IMR-90 (cell line): ENCODE data around the gene OPN5. TPM values are rescaled to one million over a fixed set of nuclear protein-coding genes. Genes with fewer than 3 reads are reported as not detected.

Experiments used
- ATAC-seq: fragments of 200-7000 bp; cut with Tn5 transposase; 2 replicates; pipeline ENCODE4 v1.9.1; 2020; ENCODE audit warnings: low read depth, mild to moderate bottlenecking, moderate library complexity
- BruUV-seq: library from RNA; stranded (reverse); fragments of 400-500 nt; replicated peaks from 2 replicates; lab custom pipeline; 2021; lab: Mats Ljungman, UMichigan
- CTCF ChIA-PET: fragments of 300-600 bp; formaldehyde crosslinking; extraction: SDS; loops from one replicate; lab custom pipeline; 2021; ENCODE audit warnings: antibody characterized with exemption; lab: Yijun Ruan, JAX
- POLR2A ChIA-PET: fragments of 300-600 bp; sonication (Branson Sonifier 250); formaldehyde crosslinking; loops from one replicate; lab custom pipeline; 2022; ENCODE audit warnings: antibody characterized with exemption; ENCODE audit not compliant: unreplicated experiment; lab: Charles Lee
- DNase-seq: peaks from one replicate; pipeline ENCODE4 v3.0.0; 2013
- H2AFZ ChIP-seq: replicated peaks from 2 replicates; pipeline ENCODE3; 2013; ENCODE audit warnings: low read length, mild to moderate bottlenecking; ENCODE audit not compliant: poor library complexity
- H2AK5ac ChIP-seq: 2 replicates; pipeline ENCODE4 v1.6.1; 2013; ENCODE audit warnings: low read depth, low read length, inconsistent platforms
- H2AK9ac ChIP-seq: replicated peaks from 2 replicates; pipeline ENCODE3; 2013; ENCODE audit warnings: mild to moderate bottlenecking, low read depth, low read length, moderate library complexity; ENCODE audit not compliant: poor library complexity
- H2BK120ac ChIP-seq: 2 replicates; pipeline ENCODE4 v1.6.1; 2013; ENCODE audit warnings: low read depth, low read length, inconsistent platforms
- H2BK15ac ChIP-seq: 3 replicates; pipeline ENCODE4 v1.6.1; 2013; ENCODE audit warnings: low read depth, low read length, inconsistent platforms
- H2BK20ac ChIP-seq: 2 replicates; pipeline ENCODE4 v1.6.1; 2013; ENCODE audit warnings: low read depth, mild to moderate bottlenecking, inconsistent platforms, low read length, moderate library complexity
- H2BK5ac ChIP-seq: 2 replicates; pipeline ENCODE4 v1.6.1; 2013; ENCODE audit warnings: mild to moderate bottlenecking, low read depth, low read length, inconsistent platforms; ENCODE audit not compliant: poor library complexity, severe bottlenecking
- H3K14ac ChIP-seq: replicated peaks from 2 replicates; pipeline ENCODE4 v1.6.1; 2013; ENCODE audit warnings: low read depth, low read length, inconsistent platforms
- H3K18ac ChIP-seq: 2 replicates; pipeline ENCODE4 v1.6.1; 2013; ENCODE audit warnings: low read depth, low read length, control low read depth
- H3K23ac ChIP-seq: 2 replicates; pipeline ENCODE4 v1.6.1; 2013; ENCODE audit warnings: low read depth, low read length, inconsistent platforms
- H3K27ac ChIP-seq: 2 replicates; pipeline ENCODE4 v1.5.1; 2013; ENCODE audit warnings: mild to moderate bottlenecking, control low read depth, low read length; ENCODE audit not compliant: insufficient read depth
- H3K27me3 ChIP-seq: 2 replicates; pipeline ENCODE4 v1.6.1; 2013; ENCODE audit warnings: low read length; ENCODE audit not compliant: control insufficient read depth, insufficient read depth
- H3K36me3 ChIP-seq: 2 replicates; pipeline ENCODE4 v1.6.1; 2013; ENCODE audit warnings: low read length, mixed read lengths; ENCODE audit not compliant: control insufficient read depth, insufficient read depth
- H3K4ac ChIP-seq: 2 replicates; pipeline ENCODE4 v1.6.1; 2013; ENCODE audit warnings: low read depth, low read length, inconsistent platforms
- H3K4me1 ChIP-seq: 2 replicates; pipeline ENCODE4 v1.6.1; 2013; ENCODE audit warnings: low read length, mixed read lengths; ENCODE audit not compliant: control insufficient read depth, insufficient read depth
- H3K4me2 ChIP-seq: 2 replicates; pipeline ENCODE4 v1.6.1; 2013; ENCODE audit warnings: low read depth, mild to moderate bottlenecking, control low read depth, low read length, moderate library complexity
- H3K4me3 ChIP-seq: 2 replicates; pipeline ENCODE4 v1.5.1; 2013; ENCODE audit warnings: low read depth, mild to moderate bottlenecking, control low read depth, low read length, moderate library complexity; ENCODE audit not compliant: insufficient read depth
- H3K56ac ChIP-seq: 2 replicates; pipeline ENCODE4 v1.6.1; 2013; ENCODE audit warnings: low read length, inconsistent platforms; ENCODE audit not compliant: insufficient read depth; ENCODE audit errors: extremely low read depth
- H3K79me1 ChIP-seq, 2 experiments: 2 replicates each; pipeline ENCODE4 v1.6.1; 2013; ENCODE audit warnings: low read length in 2 of 2, inconsistent platforms in 1 of 2, low read depth in 1 of 2
- H3K9ac ChIP-seq: 2 replicates; pipeline ENCODE4 v1.6.1; 2013; ENCODE audit warnings: low read depth, low read length, control low read depth
- H3K9me1 ChIP-seq: 2 replicates; pipeline ENCODE4 v1.6.1; 2013; ENCODE audit warnings: low read length, inconsistent platforms; ENCODE audit not compliant: insufficient read depth
- H3K9me3 ChIP-seq: 2 replicates; pipeline ENCODE4 v1.6.1; 2013; ENCODE audit warnings: low read length; ENCODE audit not compliant: control insufficient read depth, insufficient read depth
- H4K20me1 ChIP-seq: 2 replicates; pipeline ENCODE4 v1.6.1; 2013; ENCODE audit warnings: low read length, inconsistent platforms; ENCODE audit not compliant: insufficient read depth
- H4K5ac ChIP-seq: 2 replicates; pipeline ENCODE4 v1.6.1; 2013; ENCODE audit warnings: mild to moderate bottlenecking, low read depth, low read length, control low read depth
- H4K8ac ChIP-seq, 2 experiments: 2 replicates each; pipeline ENCODE4 v1.6.1; 2013; ENCODE audit warnings: low read depth in 2 of 2, low read length in 2 of 2, control low read depth in 1 of 2, inconsistent platforms in 1 of 2
- H4K91ac ChIP-seq: 2 replicates; pipeline ENCODE4 v1.6.1; 2013; ENCODE audit warnings: low read depth, low read length, inconsistent platforms; ENCODE audit not compliant: insufficient read depth
- BHLHE40 ChIP-seq: fragments of 150-350 bp; IDR thresholded peaks from 2 replicates; pipeline ENCODE4 v1.6.1; 2016; ENCODE audit warnings: mild to moderate bottlenecking, low read depth, low read length
- CEBPB ChIP-seq: IDR thresholded peaks from 2 replicates; pipeline ENCODE4 v1.6.1; 2012; ENCODE audit warnings: low read depth, low read length, improper control_type of control experiment
- CHD1 ChIP-seq: IDR thresholded peaks from 2 replicates; pipeline ENCODE4 v1.6.1; 2012; ENCODE audit warnings: low read depth, low read length, improper control_type of control experiment
- FOS ChIP-seq: fragments of 150-350 bp; IDR thresholded peaks from 2 replicates; pipeline ENCODE4 v1.6.1; 2016; ENCODE audit warnings: low read depth, low read length
- MAFK ChIP-seq: IDR thresholded peaks from 2 replicates; pipeline ENCODE4 v1.6.1; 2012; ENCODE audit warnings: low read depth, low read length, improper control_type of control experiment
- MAZ ChIP-seq: IDR thresholded peaks from 2 replicates; pipeline ENCODE4 v1.6.1; 2012; ENCODE audit warnings: low read depth, mild to moderate bottlenecking, low read length, improper control_type of control experiment, moderate library complexity, borderline replicate concordance
- MXI1 ChIP-seq: IDR thresholded peaks from 2 replicates; pipeline ENCODE4 v1.6.1; 2012; ENCODE audit warnings: low read depth, mild to moderate bottlenecking, low read length, moderate library complexity, borderline replicate concordance
- NFE2L2 ChIP-seq: fragments of 150-350 bp; IDR thresholded peaks from 2 replicates; pipeline ENCODE4 v1.6.1; 2016; ENCODE audit warnings: low read depth, mild to moderate bottlenecking, low read length
- POLR2A ChIP-seq: IDR thresholded peaks from 2 replicates; pipeline ENCODE4 v1.6.1; 2012; ENCODE audit warnings: mild to moderate bottlenecking, low read depth, low read length
- RAD21 ChIP-seq: IDR thresholded peaks from 2 replicates; pipeline ENCODE4 v1.6.1; 2012; ENCODE audit warnings: low read length, improper control_type of control experiment
- RCOR1 ChIP-seq: IDR thresholded peaks from 2 replicates; pipeline ENCODE4 v1.6.1; 2012; ENCODE audit warnings: mild to moderate bottlenecking, low read length, improper control_type of control experiment; ENCODE audit not compliant: insufficient replicate concordance
- RFX5 ChIP-seq: IDR thresholded peaks from 2 replicates; pipeline ENCODE4 v1.8.0; 2012; ENCODE audit warnings: low read depth, mild to moderate bottlenecking, low read length, moderate library complexity
- SMC3 ChIP-seq: fragments of 150-350 bp; IDR thresholded peaks from 2 replicates; pipeline ENCODE4 v1.6.1; 2016; ENCODE audit warnings: low read depth, mild to moderate bottlenecking, antibody characterized with exemption, low read length, moderate library complexity
- WGBS, 2 experiments: methylation state at CpG; one replicate each; pipeline versions ENCODE4 v1.1.5 to v1.1.7; 2013; ENCODE audit warnings: missing lambda C conversion rate in 2 of 2; ENCODE audit not compliant: insufficient read length in 1 of 2; ENCODE audit errors: extremely low coverage in 2 of 2; 5-methylcytosine and 5-hydroxymethylcytosine counted together
- dilution Hi-C: fragments of 300-500 bp; cut with HindIII; formaldehyde crosslinking; loops from one replicate; pipeline ENCODE4 v1.14.3; 2018; ENCODE audit warnings: low sequenced_read_pairs; ENCODE audit not compliant: unreplicated experiment
- in situ Hi-C: fragments of 300-500 bp; cut with MboI; formaldehyde crosslinking; loops from 3 replicates; pipeline ENCODE4 v1.14.3; 2019; ENCODE audit warnings: low sequenced_read_pairs, inconsistent platforms, mixed read lengths
- intact Hi-C: fragments of 100-400 bp; cut with micrococcal nuclease; formaldehyde crosslinking; loops from 2 replicates; pipeline ENCODE4 v1.10.0; 2022
- polyA plus RNA-seq, 3 experiments: library from polyadenylated mRNA; depleted of rRNA; stranded (reverse); fragments of >200 nt; gene quantifications; 2 replicates each; pipeline ENCODE4 v1.2.3, GENCODE V29; 2012; ENCODE audit warnings: low replicate concordance in 1 of 3
- total RNA-seq: library from RNA; depleted of rRNA; stranded (reverse); fragments of >200 nt; gene quantifications from 2 replicates; pipeline ENCODE4 v1.2.3, GENCODE V29; 2012
- TF ChIP-seq, protein P1 (sequence below): conservative IDR thresholded peaks from 2 replicates; pipeline ENCODE4 v1.5.1; 2012; ENCODE audit warnings: mild to moderate bottlenecking, low read depth, low read length, improper control_type of control experiment
- TF ChIP-seq, protein P2 (sequence below): fragments of 150-350 bp; IDR thresholded peaks from 2 replicates; pipeline ENCODE4 v1.6.1; 2017; ENCODE audit warnings: mild to moderate bottlenecking, antibody characterized with exemption, low read length, low read depth
- TF ChIP-seq, protein P3 (sequence below): fragments of 150-350 bp; IDR thresholded peaks from 2 replicates; pipeline ENCODE4 v1.6.1; 2016; ENCODE audit warnings: low read depth, mild to moderate bottlenecking, low read length, moderate library complexity, borderline replicate concordance

The OPN5 gene
- total and polyA plus RNA-seq, 2 of the 4 experiments (the other 2 are of a cell fraction) = not detected

DNA sequence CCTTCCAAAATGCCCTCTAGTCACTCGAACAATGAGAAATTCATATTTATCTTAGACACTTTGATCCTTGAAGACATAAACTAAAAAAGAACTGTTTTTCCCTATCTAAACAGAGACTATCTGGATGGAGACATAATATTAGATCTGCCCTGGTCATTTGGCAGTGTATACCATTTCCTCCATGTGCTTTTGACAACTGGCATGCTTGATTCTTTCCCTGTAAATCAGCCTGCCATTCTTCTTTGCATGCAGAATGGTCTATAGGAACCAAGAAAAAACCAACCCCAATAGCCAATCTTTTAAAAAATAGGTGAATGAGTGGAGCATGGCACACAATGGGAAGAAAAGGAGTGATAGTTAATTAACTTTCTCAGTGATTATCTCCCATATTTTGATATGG lies 93.8 kb downstream of the OPN5 start:
- no peak overlapping the region for H2BK120ac ChIP-seq
- H3K4me2 ChIP-seq = no peak overlapping the region
- H2BK5ac ChIP-seq = no peak overlapping the region
- no peak overlapping the region for H3K14ac ChIP-seq
- in situ Hi-C loops (no loop called here), intact Hi-C loops (no loop called here), dilution Hi-C loops (no loop called here)
- H3K18ac ChIP-seq = no peak overlapping the region
- no peaks in the 10 kb centered on the region for H4K20me1 ChIP-seq
- no peak overlapping the region for H3K27ac ChIP-seq
- H2AK5ac ChIP-seq = no peak overlapping the region
- ChIA-PET POLR2A (no interaction called here), CTCF (no interaction called here)
- no peak overlapping the region for H4K5ac ChIP-seq
- H2AK9ac ChIP-seq = no peak overlapping the region
- H4K8ac ChIP-seq = no peak overlapping the region
- ATAC-seq = no peak
- H3K56ac ChIP-seq = no peak overlapping the region
- H3K27me3 ChIP-seq = no peaks in the 10 kb centered on the region
- WGBS, 2 experiments = no CpG with 5 or more reads among the region's 1 CpG
- no peak overlapping the region for H3K4ac ChIP-seq
- no peak overlapping the region for H3K4me3 ChIP-seq
- no peak overlapping the region for H4K91ac ChIP-seq
- no peak overlapping the region for H3K23ac ChIP-seq
- no peaks in the 10 kb centered on the region for H3K9me1 ChIP-seq
- no peak overlapping the region for H2BK15ac ChIP-seq
- no peak for DNase-seq
- H2BK20ac ChIP-seq = no peak overlapping the region
- no peak overlapping the region for H2AFZ ChIP-seq
- no peaks in the 10 kb centered on the region for H3K4me1 ChIP-seq
- no peak overlapping the region for H3K9ac ChIP-seq
- no peaks in the 10 kb centered on the region for H3K79me1 ChIP-seq
- no peaks in the 10 kb centered on the region for H3K9me3 ChIP-seq
- TF ChIP-seq CEBPB (no peak), NFE2L2 (no peak), POLR2A (no peak), RFX5 (no peak), SMC3 (no peak), BHLHE40 (no peak), FOS (no peak), RAD21 (no peak), MAFK (no peak), MAZ (no peak), CHD1 (no peak), MXI1 (no peak), RCOR1 (no peak)
- TF ChIP-seq, protein P1, sequence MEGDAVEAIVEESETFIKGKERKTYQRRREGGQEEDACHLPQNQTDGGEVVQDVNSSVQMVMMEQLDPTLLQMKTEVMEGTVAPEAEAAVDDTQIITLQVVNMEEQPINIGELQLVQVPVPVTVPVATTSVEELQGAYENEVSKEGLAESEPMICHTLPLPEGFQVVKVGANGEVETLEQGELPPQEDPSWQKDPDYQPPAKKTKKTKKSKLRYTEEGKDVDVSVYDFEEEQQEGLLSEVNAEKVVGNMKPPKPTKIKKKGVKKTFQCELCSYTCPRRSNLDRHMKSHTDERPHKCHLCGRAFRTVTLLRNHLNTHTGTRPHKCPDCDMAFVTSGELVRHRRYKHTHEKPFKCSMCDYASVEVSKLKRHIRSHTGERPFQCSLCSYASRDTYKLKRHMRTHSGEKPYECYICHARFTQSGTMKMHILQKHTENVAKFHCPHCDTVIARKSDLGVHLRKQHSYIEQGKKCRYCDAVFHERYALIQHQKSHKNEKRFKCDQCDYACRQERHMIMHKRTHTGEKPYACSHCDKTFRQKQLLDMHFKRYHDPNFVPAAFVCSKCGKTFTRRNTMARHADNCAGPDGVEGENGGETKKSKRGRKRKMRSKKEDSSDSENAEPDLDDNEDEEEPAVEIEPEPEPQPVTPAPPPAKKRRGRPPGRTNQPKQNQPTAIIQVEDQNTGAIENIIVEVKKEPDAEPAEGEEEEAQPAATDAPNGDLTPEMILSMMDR = no peak
- TF ChIP-seq, protein P2, sequence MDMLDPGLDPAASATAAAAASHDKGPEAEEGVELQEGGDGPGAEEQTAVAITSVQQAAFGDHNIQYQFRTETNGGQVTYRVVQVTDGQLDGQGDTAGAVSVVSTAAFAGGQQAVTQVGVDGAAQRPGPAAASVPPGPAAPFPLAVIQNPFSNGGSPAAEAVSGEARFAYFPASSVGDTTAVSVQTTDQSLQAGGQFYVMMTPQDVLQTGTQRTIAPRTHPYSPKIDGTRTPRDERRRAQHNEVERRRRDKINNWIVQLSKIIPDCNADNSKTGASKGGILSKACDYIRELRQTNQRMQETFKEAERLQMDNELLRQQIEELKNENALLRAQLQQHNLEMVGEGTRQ = no peak
- TF ChIP-seq, protein P3, sequence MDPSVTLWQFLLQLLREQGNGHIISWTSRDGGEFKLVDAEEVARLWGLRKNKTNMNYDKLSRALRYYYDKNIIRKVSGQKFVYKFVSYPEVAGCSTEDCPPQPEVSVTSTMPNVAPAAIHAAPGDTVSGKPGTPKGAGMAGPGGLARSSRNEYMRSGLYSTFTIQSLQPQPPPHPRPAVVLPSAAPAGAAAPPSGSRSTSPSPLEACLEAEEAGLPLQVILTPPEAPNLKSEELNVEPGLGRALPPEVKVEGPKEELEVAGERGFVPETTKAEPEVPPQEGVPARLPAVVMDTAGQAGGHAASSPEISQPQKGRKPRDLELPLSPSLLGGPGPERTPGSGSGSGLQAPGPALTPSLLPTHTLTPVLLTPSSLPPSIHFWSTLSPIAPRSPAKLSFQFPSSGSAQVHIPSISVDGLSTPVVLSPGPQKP = no peak
- BruUV-seq = no TSS peak
- H3K36me3 ChIP-seq = no peaks in the 10 kb centered on the region
